ENCODE results near the gene DRGX.

- TF ChIP-seq CTCF (IDR thresholded peaks at IDR 0.05), result no peak
- TF ChIP-seq POLR2A (IDR thresholded peaks at IDR 0.05), result no peak
Measured at GRCh38 chr10:49415109-49415508, 19.2 kb upstream of the DRGX start.

Measured in tibial nerve (tissue), 3 donors.